ENCODE results near the gene TMED4.
"Not testable (repeated sequence)": the region's sequence is repeated elsewhere in the genome, so short reads cannot be mapped to it uniquely, and the experiment has no call there.

TMED4 gene

DNA sequence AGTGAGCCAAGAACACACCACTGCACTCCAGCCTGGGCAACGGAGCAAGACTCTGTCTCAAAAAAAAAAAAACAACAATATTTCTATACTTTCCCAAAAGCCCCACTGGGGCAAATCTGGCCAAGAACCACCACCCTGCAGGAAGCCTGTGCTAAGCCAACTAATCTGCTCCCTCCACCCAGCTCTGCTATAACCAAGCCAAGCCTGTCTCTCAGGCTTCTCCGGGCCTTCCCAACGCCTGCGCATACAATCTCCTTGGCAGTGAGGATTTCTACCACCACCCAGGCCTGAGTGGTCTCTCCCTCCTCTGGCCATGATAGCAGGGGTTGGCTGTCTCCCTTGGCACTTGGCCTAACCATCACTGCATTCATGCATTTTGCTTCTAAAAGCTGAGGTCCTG, 22.5 kb downstream of the TMED4 start:
- Histone ChIP-seq H3K27me3 (ENCODE audit: insufficient read depth, insufficient read length) (no peaks in the 10 kb centered on the region), H3K4me3 (ENCODE audit: insufficient read length, low read depth) (no peak overlapping the region), H3K4me1 (ENCODE audit: insufficient read depth, insufficient read length) (peaks cover 4% of the 10 kb centered on the region), H3K36me3 (ENCODE audit: insufficient read depth, insufficient read length, low read length) (peaks cover 17% of the 10 kb centered on the region), H3K9ac (ENCODE audit: insufficient read length, low read depth) (no peak overlapping the region), H3K9me3 (ENCODE audit: insufficient read depth, low read length) (no peaks in the 10 kb centered on the region)
- TF ChIP-seq SUZ12 (IDR thresholded peaks at IDR 0.05; ENCODE audit: extremely low read depth, insufficient read depth, insufficient read length) (no peak), YY1 (IDR thresholded peaks at IDR 0.05; ENCODE audit: insufficient read depth, insufficient read length) (no peak), ZNF274 (IDR thresholded peaks at IDR 0.05; ENCODE audit: low read depth, low read length) (no peak)
- no peak for DNase-seq (ENCODE audit: low read depth, low spot score)

DNA sequence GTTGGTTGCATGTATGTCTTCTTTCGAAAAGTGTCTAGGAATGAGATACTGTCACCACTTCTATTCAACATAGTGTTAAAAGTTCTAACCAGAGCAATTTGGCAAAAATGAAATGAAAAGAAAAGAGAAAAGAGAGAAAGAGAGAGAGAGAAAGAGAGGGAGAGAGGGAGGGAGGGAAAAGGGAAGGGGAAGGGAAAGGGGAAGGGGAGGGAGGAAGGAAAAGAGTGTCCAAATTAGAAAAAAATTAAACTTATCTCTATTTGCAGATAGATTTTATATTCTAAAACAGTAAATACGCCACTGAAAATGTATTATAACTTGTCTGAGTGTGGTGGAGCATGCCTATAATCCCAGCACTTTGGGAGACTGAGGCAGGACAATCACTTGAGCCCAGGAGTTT, 24.5 kb downstream of the TMED4 start:
- Histone ChIP-seq H3K27me3 (ENCODE audit: insufficient read depth, insufficient read length) (no peaks in the 10 kb centered on the region), H3K9ac (ENCODE audit: insufficient read length, low read depth) (no peak overlapping the region), H3K9me3 (ENCODE audit: insufficient read depth, low read length) (no peaks in the 10 kb centered on the region), H3K36me3 (ENCODE audit: insufficient read depth, insufficient read length, low read length) (peaks cover 3% of the 10 kb centered on the region), H3K4me1 (ENCODE audit: insufficient read depth, insufficient read length) (peaks cover 4% of the 10 kb centered on the region), H3K4me3 (ENCODE audit: insufficient read length, low read depth) (no peak overlapping the region)
- DNase-seq (ENCODE audit: low read depth, low spot score) = no peak
- TF ChIP-seq ZNF274 (IDR thresholded peaks at IDR 0.05; ENCODE audit: low read depth, low read length) (no peak), SUZ12 (IDR thresholded peaks at IDR 0.05; ENCODE audit: extremely low read depth, insufficient read depth, insufficient read length) (no peak), YY1 (IDR thresholded peaks at IDR 0.05; ENCODE audit: insufficient read depth, insufficient read length) (no peak)

DNA sequence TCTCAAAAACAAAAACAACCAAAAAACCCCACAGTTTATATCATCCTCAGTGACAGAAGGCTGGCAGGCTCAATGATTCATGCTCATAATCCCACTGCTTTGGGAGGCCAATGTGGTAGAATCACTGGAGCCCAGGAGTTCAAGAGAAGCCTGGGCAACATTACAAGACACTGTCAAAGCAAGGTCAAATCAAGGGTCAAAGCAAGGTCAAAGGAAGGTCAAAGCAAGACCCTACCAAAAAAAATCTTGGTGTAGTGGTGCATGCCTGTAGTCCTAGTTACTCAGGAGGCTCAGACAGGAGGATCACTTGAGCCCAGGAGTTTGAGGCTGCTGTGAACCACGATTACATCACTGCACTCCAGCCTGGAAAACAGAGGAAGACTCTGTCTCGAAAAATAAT, 26.7 kb downstream of the TMED4 start:
- Histone ChIP-seq H3K27me3 (ENCODE audit: insufficient read depth, insufficient read length) (no peaks in the 10 kb centered on the region), H3K36me3 (ENCODE audit: insufficient read depth, insufficient read length, low read length) (no peaks in the 10 kb centered on the region), H3K4me3 (ENCODE audit: insufficient read length, low read depth) (no peak overlapping the region), H3K9ac (ENCODE audit: insufficient read length, low read depth) (no peak overlapping the region), H3K9me3 (ENCODE audit: insufficient read depth, low read length) (no peaks in the 10 kb centered on the region), H3K4me1 (ENCODE audit: insufficient read depth, insufficient read length) (peaks cover 2% of the 10 kb centered on the region)
- TF ChIP-seq ZNF274 (IDR thresholded peaks at IDR 0.05; ENCODE audit: low read depth, low read length) (no peak), SUZ12 (IDR thresholded peaks at IDR 0.05; ENCODE audit: extremely low read depth, insufficient read depth, insufficient read length) (no peak), YY1 (IDR thresholded peaks at IDR 0.05; ENCODE audit: insufficient read depth, insufficient read length) (no peak)
- DNase-seq (ENCODE audit: low read depth, low spot score) = no peak

DNA sequence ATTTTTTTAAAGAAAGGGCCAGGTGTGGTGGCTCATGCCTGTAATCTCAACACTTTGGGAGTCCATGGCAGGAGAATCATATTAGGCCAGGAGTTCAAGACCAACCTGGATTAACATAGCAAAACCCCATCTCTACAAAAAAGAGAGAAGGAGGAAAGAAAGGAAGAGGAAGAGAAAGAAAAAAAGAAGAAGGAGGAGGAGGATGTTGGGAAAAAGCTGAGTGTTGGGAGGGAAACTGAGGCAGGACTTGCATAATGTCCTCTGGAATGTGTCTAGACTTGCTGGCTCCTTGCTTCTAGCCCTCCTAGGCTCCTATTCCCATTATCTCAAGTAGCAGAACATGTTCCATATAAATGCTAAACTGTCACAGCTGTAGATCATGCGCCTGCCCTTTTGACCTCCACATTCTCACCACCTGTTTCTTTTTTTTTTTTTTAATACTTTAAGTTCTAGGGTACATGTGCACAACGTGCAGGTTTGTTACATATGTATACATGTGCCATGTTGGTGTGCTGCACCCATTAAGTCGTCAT, 29.5 kb downstream of the TMED4 start:
- H3K9ac ChIP-seq (ENCODE audit: insufficient read length, low read depth); H3K27me3 ChIP-seq (ENCODE audit: insufficient read depth, insufficient read length); H3K4me1 ChIP-seq (ENCODE audit: insufficient read depth, insufficient read length); H3K36me3 ChIP-seq (ENCODE audit: insufficient read depth, insufficient read length, low read length); DNase-seq (ENCODE audit: low read depth, low spot score); H3K4me3 ChIP-seq (ENCODE audit: insufficient read length, low read depth); H3K9me3 ChIP-seq (ENCODE audit: insufficient read depth, low read length): not testable (repeated sequence)

DNA sequence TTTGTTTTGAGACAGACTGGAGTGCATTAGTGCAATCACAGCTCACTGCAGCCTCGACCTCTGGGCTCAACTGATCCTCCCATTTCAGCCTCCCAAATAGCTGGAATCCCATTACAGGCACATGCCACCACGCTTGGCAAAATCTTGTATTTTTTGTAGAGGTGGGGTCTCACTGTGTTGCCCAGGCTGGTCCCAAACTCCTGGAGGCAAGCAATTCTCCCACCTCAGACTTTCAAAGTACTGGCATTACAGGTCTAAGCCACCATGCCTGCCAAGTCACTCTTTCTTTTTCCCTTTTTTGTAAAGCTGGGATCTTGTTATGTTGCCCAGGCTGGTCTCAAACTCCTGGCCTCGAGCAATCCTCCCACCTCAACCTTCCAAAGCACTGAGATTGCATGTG, 32.6 kb downstream of the TMED4 start:
- TF ChIP-seq SUZ12 (IDR thresholded peaks at IDR 0.05; ENCODE audit: extremely low read depth, insufficient read depth, insufficient read length) (no peak), ZNF274 (IDR thresholded peaks at IDR 0.05; ENCODE audit: low read depth, low read length) (no peak), YY1 (IDR thresholded peaks at IDR 0.05; ENCODE audit: insufficient read depth, insufficient read length) (no peak)
- Histone ChIP-seq H3K4me3 (ENCODE audit: insufficient read length, low read depth) (no peak overlapping the region), H3K9ac (ENCODE audit: insufficient read length, low read depth) (no peak overlapping the region), H3K9me3 (ENCODE audit: insufficient read depth, low read length) (no peaks in the 10 kb centered on the region), H3K4me1 (ENCODE audit: insufficient read depth, insufficient read length) (no peaks in the 10 kb centered on the region), H3K36me3 (ENCODE audit: insufficient read depth, insufficient read length, low read length) (no peaks in the 10 kb centered on the region), H3K27me3 (ENCODE audit: insufficient read depth, insufficient read length) (no peaks in the 10 kb centered on the region)
- no peak for DNase-seq (ENCODE audit: low read depth, low spot score)

DNA sequence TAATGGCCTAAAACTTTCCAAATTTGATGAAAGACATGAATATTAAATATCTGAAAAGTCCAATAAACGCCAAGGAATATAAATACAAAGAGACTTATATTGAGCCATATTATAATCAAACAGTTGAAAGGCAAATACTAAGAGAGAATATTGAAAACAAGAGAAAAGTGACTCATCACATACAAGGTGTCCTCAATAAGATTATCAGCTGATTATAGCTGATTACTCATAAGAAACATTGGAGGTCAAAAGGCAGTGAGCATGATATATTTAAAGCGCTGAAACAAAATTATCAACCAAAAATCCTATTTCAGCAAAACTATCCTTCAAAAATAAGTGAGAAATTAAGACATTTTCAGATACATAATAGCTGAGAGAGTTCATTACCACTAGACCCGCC, 33.1 kb downstream of the TMED4 start:
- Histone ChIP-seq H3K27me3 (ENCODE audit: insufficient read depth, insufficient read length) (no peaks in the 10 kb centered on the region), H3K36me3 (ENCODE audit: insufficient read depth, insufficient read length, low read length) (no peaks in the 10 kb centered on the region), H3K9me3 (ENCODE audit: insufficient read depth, low read length) (no peaks in the 10 kb centered on the region), H3K4me3 (ENCODE audit: insufficient read length, low read depth) (no peak overlapping the region), H3K9ac (ENCODE audit: insufficient read length, low read depth) (no peak overlapping the region), H3K4me1 (ENCODE audit: insufficient read depth, insufficient read length) (no peaks in the 10 kb centered on the region)
- TF ChIP-seq YY1 (IDR thresholded peaks at IDR 0.05; ENCODE audit: insufficient read depth, insufficient read length) = no peak
- no peak for TF ChIP-seq ZNF274 (IDR thresholded peaks at IDR 0.05; ENCODE audit: low read depth, low read length)
- no peak for TF ChIP-seq SUZ12 (IDR thresholded peaks at IDR 0.05; ENCODE audit: extremely low read depth, insufficient read depth, insufficient read length)
- no peak for DNase-seq (ENCODE audit: low read depth, low spot score)

DNA sequence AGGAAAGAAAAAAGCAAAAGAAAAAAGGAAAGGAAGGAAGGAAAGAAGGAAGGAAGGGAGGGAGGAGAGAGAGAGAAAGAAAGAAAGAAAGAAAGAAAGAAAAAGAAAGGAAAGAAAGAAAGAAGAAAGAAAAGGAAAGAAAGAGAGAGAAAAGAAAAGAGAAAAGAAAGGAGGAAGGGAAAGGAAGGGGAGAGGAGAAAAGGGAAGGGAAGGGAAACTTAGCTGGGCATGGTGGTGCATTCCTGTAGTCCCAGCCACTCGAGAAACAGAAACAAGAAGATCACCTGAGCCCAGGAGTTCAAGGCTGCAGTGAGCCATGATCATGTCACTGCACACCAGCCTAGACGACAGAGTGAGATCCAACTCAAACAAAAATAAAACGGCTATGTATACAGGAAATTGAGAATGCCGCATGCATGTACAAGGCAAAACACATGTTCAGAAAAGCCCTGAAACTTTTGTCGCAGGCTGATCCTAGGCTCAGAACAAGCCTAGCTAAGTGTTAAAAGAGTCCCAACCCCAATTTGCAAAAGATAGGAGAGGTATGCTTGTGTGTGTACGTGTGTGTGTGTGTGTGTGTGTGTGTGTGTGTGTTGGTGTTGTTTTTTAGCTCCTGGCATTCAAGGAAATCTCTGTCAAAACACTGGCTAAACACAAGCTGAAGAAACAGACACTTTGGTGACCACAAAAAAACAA, 34.3 kb downstream of the TMED4 start:
- no peak for DNase-seq (ENCODE audit: low read depth, low spot score)

More for the DNA sequence above, 34.3 kb downstream of the TMED4 start:
- TF ChIP-seq SUZ12 (IDR thresholded peaks at IDR 0.05; ENCODE audit: extremely low read depth, insufficient read depth, insufficient read length) (no peak), ZNF274 (IDR thresholded peaks at IDR 0.05; ENCODE audit: low read depth, low read length) (no peak), YY1 (IDR thresholded peaks at IDR 0.05; ENCODE audit: insufficient read depth, insufficient read length) (no peak)
- no peaks in the 10 kb centered on the region for H3K9me3 ChIP-seq (ENCODE audit: insufficient read depth, low read length)
- H3K9ac ChIP-seq (ENCODE audit: insufficient read length, low read depth) = peak overlapping the region; percentile 5
- no peak overlapping the region for H3K4me3 ChIP-seq (ENCODE audit: insufficient read length, low read depth)
- H3K27me3 ChIP-seq (ENCODE audit: insufficient read depth, insufficient read length) = no peaks in the 10 kb centered on the region
- H3K36me3 ChIP-seq (ENCODE audit: insufficient read depth, insufficient read length, low read length) = no peaks in the 10 kb centered on the region
- no peaks in the 10 kb centered on the region for H3K4me1 ChIP-seq (ENCODE audit: insufficient read depth, insufficient read length)
